H1 (cell line): Measurements from ENCODE around the gene ZNF512B.
A peak's percentile ranks its signal among the peaks of the same experiment; 100 is the strongest.

ENCODE experiments used
- CBX5 ChIP-seq: fragments of 300-800, 300-1000 bp; sonication (generic); IDR thresholded peaks from 2 replicates; pipeline ENCODE4 v1.7.1; 2016; ENCODE audit warnings: antibody characterized with exemption, low read length, low read depth
- CEBPB ChIP-seq: IDR thresholded peaks from 2 replicates; pipeline ENCODE4 v1.6.1; 2012; ENCODE audit warnings: low read depth, low read length
- CTCF ChIP-seq, 3 experiments: IDR thresholded peaks; 1 replicate in 2 of 3; 2 replicates in 1 of 3; pipeline versions ENCODE4 v1.5.1 to v1.6.1; 2011; ENCODE audit warnings: low read length in 3 of 3, mild to moderate bottlenecking in 3 of 3, inconsistent platforms in 2 of 3, low read depth in 1 of 3, moderate library complexity in 1 of 3; ENCODE audit not compliant: insufficient read depth in 1 of 3; ENCODE audit errors: control extremely low read depth in 1 of 3
- RNF2 ChIP-seq: fragments of 200-900, 300-1000 bp; sonication (generic); IDR thresholded peaks from 2 replicates; pipeline ENCODE4 v1.7.1; 2016; ENCODE audit warnings: borderline replicate concordance, low read depth, mild to moderate bottlenecking, antibody characterized with exemption, low read length; ENCODE audit not compliant: poor library complexity, severe bottlenecking; ENCODE audit errors: missing control alignments
- SRF ChIP-seq: IDR thresholded peaks from 2 replicates; pipeline ENCODE4 v1.6.1; 2011; ENCODE audit warnings: mild to moderate bottlenecking, low read depth, low read length, moderate library complexity
- TAF1 ChIP-seq: IDR thresholded peaks from 2 replicates; pipeline ENCODE4 v1.6.1; 2011; ENCODE audit warnings: mild to moderate bottlenecking, low read depth, low read length
- YY1 ChIP-seq: IDR thresholded peaks from 2 replicates; pipeline ENCODE4 v1.6.1; 2011; ENCODE audit warnings: low read depth, mild to moderate bottlenecking, low read length

GRCh38 chr20:63955827-63956663 is 13.7 kb downstream of the ZNF512B start, which contains the start of gene UCKL1:
- TF ChIP-seq CBX5 (no peak), CTCF (IDR thresholded peaks at IDR 0.05; ENCODE audit: control extremely low read depth in 1 of 3, insufficient read depth in 1 of 3, low read depth in 1 of 3, low read length in 3 of 3) (no peak), YY1 (peak; percentile 89), SRF (0 out of 2 replicates have a peak, but pooled peaks have one; percentile 20), CEBPB (no peak), TAF1 (0 out of 2 replicates have a peak, but pooled peaks have one; percentile 58), RNF2 (no peak)
